IPS-18c (cell line): ENCODE results near the gene SMARCD3.

Experiments
- H3K4me3 ChIP-seq: 2 replicates; pipeline ENCODE4 v1.7.0; 2013; ENCODE audit warnings: low read depth, mild to moderate bottlenecking, low read length, moderate library complexity; ENCODE audit not compliant: insufficient read depth
- H3K9me3 ChIP-seq: one replicate; pipeline ENCODE4 v1.6.1; 2013; ENCODE audit warnings: mild to moderate bottlenecking, low read length, moderate library complexity; ENCODE audit not compliant: control insufficient read depth, insufficient read depth

Gene SMARCD3

DNA sequence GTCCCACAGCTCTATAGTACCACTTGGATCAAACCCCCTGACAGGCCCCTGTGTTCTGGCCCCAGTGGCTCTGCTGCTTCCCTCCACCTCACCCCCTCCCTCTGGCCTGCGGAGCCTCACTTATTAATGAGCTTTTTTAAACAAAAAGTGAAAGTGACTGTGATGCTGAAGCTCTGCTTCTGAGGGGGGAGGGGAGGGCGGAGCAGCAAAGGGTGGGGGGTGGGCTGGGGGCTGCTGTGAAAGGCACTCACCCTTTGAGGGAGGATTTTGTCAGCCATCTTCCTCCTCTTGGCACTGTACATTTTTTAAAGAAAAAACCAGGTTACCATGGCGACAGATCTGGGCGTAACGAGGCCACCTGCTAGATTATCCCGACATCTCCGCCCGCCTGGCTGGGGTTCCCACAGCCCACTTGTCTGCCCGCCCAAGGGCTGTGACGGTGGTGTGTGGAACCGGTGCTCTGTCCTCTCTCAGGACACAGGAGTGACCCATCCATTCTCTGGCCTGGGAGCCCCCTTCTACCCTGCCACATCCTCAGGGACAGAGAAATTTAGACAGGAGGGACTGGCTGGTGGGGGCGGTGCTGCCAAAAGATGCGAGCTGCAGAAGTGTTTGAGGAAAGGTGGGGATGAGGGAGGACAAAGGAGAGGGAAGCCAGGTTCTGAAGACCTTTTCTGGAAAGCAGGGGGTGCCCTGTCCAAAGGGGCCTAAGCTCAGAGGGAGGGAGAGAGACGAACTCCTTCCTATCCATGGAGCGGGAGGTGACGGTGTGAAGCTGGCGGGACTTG lies 4.9 kb downstream of the SMARCD3 start:
- Histone ChIP-seq H3K9me3 (no peaks in the 10 kb centered on the region), H3K4me3 (no peak overlapping the region)

DNA sequence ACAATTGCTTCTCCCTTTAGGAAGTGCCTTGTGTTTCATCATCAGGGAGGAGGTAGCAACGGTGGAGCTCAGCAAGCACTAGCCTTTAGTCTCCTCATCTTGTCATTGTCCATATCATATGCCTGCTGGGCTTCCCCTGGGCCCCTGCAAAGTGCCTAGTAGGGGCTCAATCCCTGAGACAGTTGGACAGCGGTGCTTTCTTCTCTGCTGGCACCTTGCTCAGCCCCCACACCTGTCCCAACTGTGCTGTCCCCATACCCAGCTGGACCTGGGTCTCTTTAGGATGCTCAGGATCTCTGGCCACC lies 5.5 kb downstream of the SMARCD3 start:
- Histone ChIP-seq H3K9me3 (no peaks in the 10 kb centered on the region), H3K4me3 (no peak overlapping the region)

DNA sequence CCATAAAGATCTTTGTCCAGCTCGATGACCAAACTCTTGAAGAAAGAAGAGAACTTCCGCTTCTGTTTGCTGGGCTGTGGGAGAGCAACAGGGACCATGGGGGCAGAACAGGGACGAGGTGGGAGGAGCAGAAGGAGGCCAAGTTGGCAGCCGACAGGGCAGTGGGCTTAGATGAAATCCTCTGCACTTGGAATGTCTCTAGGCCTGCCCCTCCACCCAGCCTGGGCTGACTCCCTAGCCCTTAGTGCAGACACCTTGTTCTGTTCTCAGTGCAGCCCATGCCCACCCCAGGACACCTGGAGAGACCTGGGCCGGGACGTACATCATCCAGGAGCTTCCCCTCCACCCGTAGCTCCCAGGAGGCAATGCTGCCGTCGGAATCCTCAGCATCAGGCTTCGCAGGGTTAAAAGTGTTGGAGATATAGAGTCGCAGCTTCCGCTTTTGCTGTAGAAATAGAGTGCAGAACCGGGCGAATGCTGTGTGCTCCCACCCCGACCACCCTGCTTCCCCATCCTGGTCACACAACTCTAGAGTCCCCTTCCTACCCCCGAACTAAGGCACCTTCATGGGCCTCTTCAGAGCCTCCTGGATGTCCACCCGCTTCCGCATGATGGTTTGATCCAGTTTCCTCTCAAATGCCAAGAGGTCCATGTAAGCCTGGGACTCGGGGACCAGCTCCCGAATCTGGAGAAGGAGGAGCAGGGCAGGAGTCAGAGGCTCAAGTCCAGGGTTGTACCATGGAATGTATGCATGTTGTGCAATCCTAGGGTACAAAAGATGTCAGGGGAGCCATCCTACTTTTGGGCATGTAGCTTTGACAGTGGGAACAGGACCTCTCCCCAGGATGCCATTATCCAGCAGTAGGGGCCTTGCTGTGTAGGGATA lies 6.1 kb downstream of the SMARCD3 start:
- Histone ChIP-seq H3K9me3 (no peaks in the 10 kb centered on the region), H3K4me3 (no peak overlapping the region; the same call in 1 of the 2 replicates)

DNA sequence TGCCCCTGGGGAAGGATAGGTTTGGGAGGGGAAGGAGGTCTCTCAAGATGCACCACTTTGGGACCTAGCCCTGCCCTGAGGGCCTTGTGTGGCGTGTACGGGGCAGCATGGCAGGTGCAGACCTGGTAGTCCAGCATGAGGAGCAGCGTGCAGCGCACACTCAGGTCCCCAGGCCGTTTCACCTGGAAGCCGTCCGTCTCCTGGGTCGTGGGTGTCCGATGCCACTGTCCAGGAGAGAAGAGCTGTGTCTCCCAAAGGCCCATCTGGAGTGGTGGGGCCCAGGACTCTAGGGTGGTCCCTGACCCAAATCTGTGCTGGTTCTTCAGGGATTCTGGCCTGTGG lies 6.8 kb downstream of the SMARCD3 start:
- Histone ChIP-seq H3K9me3 (no peaks in the 10 kb centered on the region), H3K4me3 (no peak overlapping the region)

DNA sequence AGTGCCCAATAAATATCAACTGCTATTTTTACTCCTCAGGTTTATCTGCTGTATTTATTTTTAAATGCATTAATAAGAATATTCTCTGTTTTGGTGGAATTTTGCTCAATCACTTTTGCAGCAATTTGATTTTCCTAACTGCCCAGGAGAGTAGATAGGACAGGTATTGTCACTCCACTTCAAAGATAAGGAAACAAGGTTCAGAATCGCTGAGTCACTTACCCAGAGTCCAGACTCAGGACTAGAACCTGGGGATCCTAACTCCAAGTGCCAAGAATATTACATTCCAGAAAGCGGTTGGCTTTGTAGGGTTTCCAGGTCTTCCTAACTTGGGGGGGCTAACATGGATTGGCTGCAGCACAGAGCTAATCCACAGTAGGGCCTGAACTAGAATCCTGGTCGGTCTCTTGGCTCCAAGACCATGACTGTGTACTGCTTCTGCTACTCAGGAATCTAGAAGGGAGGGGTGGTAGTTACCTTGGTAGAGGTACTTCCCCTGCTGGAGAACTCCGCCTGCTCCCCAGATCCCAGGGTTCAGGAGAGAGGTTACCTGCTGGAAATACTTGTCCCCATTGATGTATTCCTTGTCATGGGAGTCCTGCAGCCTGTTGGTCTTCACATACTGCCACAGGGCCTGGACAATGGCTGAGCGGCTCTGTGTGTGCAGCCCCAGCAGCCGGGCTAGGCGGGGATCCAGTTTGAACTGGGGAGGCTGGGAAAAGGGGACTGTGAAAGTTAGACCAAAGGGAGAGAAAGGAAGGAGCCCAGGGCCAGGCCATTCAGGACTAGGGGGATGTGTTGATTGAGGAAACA lies 7.3 kb downstream of the SMARCD3 start:
- Histone ChIP-seq H3K9me3 (no peaks in the 10 kb centered on the region), H3K4me3 (no peak overlapping the region)

DNA sequence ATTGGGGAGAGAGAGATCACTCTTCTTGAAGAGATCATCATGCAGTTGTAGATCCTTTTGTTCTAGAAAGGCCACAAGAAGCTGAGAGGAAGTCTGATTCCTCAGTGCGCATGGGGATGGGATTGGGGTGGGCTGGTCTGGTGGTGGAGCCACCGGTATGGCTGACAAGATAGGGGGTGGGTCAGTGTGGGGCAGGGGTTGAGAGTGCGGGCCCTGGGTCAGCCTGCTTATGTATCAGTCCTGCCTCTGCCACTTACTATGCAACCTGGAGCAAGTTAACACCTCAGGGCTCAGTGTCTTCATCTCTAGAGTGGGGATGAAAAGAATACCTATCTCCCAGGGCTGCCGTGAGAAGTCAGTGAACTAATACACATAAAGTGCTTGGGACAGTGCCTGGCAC lies 8.0 kb downstream of the SMARCD3 start:
- H3K9me3 ChIP-seq = no peaks in the 10 kb centered on the region
- no peak overlapping the region for H3K4me3 ChIP-seq

DNA sequence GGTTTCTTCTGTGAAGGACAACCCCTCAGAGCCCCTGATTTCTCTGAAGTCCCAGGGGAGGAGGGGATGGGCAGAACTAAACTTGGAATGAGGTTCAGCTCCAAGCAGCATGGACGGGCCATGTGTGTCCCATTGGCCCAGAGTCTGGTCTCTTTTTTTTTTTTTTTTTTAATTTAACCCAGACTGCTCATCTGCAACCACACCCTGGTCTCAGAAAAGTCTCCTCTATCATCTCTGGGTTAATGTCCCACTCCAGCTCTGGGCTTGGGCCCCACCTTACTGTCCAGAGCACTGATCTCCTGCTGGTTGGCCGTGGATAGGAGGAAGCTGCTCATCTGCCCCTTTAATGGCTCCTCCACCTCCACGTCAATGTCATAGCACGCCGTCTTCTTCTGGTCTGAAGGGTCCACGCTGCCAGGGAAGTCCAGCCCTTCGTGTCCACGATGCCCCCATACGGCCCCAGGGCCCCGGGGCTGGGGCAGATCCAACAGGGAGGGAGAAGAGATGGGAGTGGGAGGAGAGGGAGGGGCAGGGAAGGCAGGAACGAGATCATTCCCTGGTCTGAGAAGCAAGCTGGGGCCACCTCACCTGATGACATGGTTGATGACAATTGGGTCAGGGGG lies 8.5 kb downstream of the SMARCD3 start:
- Histone ChIP-seq H3K9me3 (no peaks in the 10 kb centered on the region), H3K4me3 (no peak overlapping the region)

DNA sequence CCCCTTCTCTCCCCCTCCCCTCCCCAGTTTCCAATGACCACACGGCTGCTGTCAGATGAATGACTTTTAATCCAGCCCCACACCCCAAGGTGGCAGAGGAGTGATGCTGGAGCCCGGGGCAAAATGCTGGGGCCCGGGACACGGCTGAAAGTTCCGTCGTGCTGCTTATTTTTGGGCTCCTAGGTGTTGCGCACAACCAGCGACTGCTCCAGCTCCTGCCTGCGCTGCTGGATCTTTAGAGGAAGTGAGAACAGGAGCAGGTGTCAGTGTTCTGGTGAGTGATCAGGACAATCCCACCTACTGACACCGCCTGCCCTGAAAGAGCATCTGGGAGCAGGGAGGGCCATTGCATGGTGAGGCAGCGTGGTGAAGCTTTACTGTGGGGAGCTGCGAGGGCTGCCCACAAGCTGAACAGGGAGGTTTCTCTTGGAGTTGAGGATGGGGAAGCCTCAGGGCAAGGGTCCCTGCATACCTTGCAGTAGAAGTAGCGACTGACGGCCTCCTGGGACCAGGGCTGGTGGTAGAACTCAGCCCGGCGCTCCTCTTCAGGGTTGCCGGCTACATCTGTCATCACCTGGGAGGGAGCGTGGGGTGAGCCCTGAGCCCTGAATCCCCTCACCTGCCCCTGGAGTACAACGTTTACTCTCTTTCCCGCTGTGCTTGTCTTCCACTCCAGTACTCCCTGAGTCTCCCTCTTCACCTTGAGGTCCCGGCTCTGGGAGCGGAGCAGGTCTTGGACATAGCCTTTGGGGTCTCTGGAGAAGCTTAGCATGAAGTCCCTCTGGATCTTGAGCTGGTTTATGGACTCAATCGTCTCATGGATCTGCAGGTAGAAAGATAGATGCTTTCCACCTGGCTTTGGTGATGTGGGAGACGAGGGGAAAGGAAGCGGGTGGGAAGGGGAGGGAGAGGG lies 9.3 kb downstream of the SMARCD3 start:
- H3K9me3 ChIP-seq = no peaks in the 10 kb centered on the region
- H3K4me3 ChIP-seq = no peak overlapping the region

DNA sequence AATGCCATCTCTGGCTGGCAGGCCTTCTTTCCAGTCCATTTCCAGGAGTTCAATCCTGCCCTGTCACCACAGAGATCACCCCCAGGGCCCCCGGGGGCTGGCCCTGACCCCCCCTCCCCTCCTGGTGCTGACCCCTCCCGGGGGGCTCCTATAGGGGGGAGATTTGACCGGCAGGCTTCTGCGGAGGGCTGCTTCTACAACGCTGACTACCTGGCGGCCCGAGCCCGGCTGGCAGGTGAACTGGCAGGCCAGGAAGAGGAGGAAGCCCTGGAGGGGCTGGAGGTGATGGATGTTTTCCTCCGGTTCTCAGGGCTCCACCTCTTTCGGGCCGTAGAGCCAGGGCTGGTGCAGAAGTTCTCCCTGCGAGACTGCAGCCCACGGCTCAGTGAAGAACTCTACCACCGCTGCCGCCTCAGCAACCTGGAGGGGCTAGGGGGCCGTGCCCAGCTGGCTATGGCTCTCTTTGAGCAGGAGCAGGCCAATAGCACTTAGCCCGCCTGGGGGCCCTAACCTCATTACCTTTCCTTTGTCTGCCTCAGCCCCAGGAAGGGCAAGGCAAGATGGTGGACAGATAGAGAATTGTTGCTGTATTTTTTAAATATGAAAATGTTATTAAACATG lies 10.2 kb downstream of the SMARCD3 start:
- no peak overlapping the region for H3K4me3 ChIP-seq
- H3K9me3 ChIP-seq = no peaks in the 10 kb centered on the region

DNA sequence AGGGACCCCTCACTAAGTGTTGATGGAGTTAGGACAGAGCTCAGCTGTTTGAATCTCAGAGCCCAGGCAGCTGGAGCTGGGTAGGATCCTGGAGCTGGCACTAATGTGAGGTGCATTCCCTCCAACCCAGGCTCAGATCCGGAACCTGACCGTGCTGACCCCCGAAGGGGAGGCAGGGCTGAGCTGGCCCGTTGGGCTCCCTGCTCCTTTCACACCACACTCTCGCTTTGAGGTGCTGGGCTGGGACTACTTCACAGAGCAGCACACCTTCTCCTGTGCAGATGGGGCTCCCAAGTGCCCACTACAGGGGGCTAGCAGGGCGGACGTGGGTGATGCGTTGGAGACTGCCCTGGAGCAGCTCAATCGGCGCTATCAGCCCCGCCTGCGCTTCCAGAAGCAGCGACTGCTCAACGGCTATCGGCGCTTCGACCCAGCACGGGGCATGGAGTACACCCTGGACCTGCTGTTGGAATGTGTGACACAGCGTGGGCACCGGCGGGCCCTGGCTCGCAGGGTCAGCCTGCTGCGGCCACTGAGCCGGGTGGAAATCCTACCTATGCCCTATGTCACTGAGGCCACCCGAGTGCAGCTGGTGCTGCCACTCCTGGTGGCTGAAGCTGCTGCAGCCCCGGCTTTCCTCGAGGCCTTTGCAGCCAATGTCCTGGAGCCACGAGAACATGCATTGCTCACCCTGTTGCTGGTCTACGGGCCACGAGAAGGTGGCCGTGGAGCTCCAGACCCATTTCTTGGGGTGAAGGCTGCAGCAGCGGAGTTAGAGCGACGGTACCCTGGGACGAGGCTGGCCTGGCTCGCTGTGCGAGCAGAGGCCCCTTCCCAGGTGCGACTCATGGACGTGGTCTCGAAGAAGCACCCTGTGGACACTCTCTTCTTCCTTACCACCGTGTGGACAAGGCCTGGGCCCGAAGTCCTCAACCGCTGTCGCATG lies 11.0 kb downstream of the SMARCD3 start:
- Histone ChIP-seq H3K4me3 (no peak overlapping the region), H3K9me3 (no peaks in the 10 kb centered on the region)

DNA sequence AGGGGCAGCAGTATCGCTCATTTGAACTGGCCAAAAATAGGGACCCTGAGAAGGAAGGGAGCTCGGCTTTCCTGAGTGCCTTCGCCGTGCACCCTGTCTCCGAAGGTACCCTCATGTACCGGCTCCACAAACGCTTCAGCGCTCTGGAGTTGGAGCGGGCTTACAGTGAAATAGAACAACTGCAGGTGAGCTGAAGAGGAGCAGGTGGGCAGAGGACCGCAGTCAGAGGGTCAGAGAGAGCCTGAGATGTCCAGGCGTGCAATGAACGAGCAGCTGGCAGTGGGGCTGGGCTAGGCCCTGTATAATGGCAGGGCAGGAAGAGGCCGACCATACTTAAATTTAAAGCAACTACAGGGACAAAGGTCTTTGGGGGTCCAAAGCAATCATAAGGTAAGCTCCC lies 12.1 kb downstream of the SMARCD3 start:
- H3K4me3 ChIP-seq = no peak overlapping the region
- H3K9me3 ChIP-seq = no peaks in the 10 kb centered on the region

DNA sequence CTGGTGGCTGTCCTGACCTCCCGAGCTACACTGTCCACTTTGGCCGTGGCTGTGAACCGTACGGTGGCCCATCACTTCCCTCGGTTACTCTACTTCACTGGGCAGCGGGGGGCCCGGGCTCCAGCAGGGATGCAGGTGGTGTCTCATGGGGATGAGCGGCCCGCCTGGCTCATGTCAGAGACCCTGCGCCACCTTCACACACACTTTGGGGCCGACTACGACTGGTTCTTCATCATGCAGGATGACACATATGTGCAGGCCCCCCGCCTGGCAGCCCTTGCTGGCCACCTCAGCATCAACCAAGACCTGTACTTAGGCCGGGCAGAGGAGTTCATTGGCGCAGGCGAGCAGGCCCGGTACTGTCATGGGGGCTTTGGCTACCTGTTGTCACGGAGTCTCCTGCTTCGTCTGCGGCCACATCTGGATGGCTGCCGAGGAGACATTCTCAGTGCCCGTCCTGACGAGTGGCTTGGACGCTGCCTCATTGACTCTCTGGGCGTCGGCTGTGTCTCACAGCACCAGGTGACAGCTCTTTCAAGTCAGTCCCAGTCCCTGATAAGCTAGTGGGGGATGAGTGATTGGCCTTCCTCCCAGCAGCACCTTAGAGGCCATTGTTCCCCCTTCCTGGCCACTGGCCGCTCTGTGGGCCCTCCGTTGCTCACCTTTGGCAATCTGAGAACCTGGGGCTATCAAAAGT lies 13.3 kb downstream of the SMARCD3 start:
- H3K9me3 ChIP-seq = no peaks in the 10 kb centered on the region
- H3K4me3 ChIP-seq = no peak overlapping the region

DNA sequence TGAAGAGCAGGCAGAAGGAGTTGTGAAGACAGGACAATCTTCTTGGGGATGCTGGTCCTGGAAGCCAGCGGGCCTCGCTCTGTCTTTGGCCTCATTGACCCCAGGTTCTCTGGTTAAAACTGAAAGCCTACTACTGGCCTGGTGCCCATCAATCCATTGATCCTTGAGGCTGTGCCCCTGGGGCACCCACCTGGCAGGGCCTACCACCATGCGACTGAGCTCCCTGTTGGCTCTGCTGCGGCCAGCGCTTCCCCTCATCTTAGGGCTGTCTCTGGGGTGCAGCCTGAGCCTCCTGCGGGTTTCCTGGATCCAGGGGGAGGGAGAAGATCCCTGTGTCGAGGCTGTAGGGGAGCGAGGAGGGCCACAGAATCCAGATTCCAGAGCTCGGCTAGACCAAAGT lies 14.7 kb downstream of the SMARCD3 start:
- Histone ChIP-seq H3K9me3 (no peaks in the 10 kb centered on the region), H3K4me3 (peak overlapping the region; percentile 86)

DNA sequence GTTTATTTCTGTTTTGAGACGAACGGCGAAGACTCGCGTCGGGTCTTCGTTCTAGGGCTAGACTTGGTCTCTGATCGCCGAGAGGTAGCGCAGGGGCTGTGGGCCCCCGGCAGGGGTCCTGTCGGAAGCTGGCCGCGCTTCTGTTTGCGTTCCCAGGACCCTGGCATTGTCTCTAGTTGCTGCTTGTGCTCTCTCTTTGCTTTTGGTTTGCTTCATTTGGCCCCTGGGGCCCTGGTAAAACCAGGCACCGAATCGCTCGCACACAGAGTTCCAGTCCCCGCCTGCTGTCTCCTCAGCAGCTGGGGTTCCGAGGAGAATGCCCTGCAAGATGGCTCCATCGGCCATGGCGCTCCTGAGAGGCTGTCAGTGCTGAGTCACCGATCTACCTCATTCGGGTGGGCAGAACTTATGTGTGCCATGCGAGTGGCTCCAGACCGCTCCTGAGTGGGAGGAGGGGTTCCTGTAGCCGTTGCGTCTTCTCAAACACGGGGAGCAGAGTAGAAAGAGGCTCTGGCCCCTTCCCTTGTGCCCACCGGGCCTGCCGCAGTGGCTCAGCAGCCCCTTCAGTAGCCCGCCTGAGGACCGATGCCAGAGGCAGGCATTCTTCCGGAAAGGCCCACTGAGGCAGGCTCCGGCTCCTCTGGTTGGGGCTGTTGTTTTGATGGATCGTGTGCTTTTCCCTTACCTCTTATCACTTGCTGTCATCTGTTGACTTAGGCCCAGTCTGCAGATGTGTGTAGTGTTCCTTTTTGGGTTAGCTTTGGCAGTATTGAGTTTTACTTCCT lies 15.4 kb downstream of the SMARCD3 start:
- Histone ChIP-seq H3K9me3 (no peaks in the 10 kb centered on the region), H3K4me3 (peak overlapping the region; percentile 86)
